HepG2 (cell line): ENCODE measurements around the gene FITM1. TPM values are rescaled to one million over a fixed set of nuclear protein-coding genes. Genes with fewer than 3 reads are reported as not detected.

Source experiments
- AKAP8 ChIP-seq: sonication (generic); formaldehyde crosslinking; IDR thresholded peaks from 2 replicates; pipeline ENCODE4 v1.5.1; 2020; ENCODE audit warnings: mild to moderate bottlenecking, missing genetic modification reagents
- ATF2 ChIP-seq: sonication (generic); formaldehyde crosslinking; IDR thresholded peaks from 2 replicates; pipeline ENCODE4 v1.4.0; 2020; ENCODE audit warnings: missing genetic modification reagents
- CREB1 ChIP-seq, 2 experiments: fragments of 450-650 bp in 1 of 2; IDR thresholded peaks; 2 replicates each; pipeline ENCODE4 v1.6.1; 2016 to 2017; ENCODE audit warnings: control low read depth in 1 of 2, mild to moderate bottlenecking in 1 of 2, missing compliant biosample characterization in 1 of 2, missing genetic modification characterization in 1 of 2
- EED ChIP-seq: sonication (generic); formaldehyde crosslinking; IDR thresholded peaks from 2 replicates; pipeline ENCODE4 v1.5.0; 2020; ENCODE audit warnings: mild to moderate bottlenecking, missing genetic modification reagents
- ETS1 ChIP-seq: sonication (generic); formaldehyde crosslinking; IDR thresholded peaks from 2 replicates; pipeline ENCODE4 v1.4.0; 2020; ENCODE audit warnings: missing genetic modification reagents
- ETV5 ChIP-seq: IDR thresholded peaks from 2 replicates; pipeline ENCODE4 v1.6.1; 2018; ENCODE audit warnings: missing biosample characterization, missing genetic modification reagents, inconsistent platforms, borderline replicate concordance
- FOXO1 ChIP-seq: sonication (generic); formaldehyde crosslinking; IDR thresholded peaks from 2 replicates; pipeline ENCODE4 v1.4.0; 2020; ENCODE audit warnings: missing genetic modification reagents
- GATA4 ChIP-seq: sonication (generic); IDR thresholded peaks from 2 replicates; pipeline ENCODE4 v1.6.1; 2016; ENCODE audit warnings: antibody characterized with exemption, low read depth, borderline replicate concordance
- RBM22 ChIP-seq: fragments of 200-400 bp; formaldehyde crosslinking; optimal IDR thresholded peaks from 2 replicates; pipeline ENCODE3; 2017; ENCODE audit warnings: mild to moderate bottlenecking, low read length, moderate library complexity
- RFX5 ChIP-seq: IDR thresholded peaks from 2 replicates; pipeline ENCODE4 v1.6.1; 2011; ENCODE audit warnings: low read depth, low read length, improper control_type of control experiment
- RFXANK ChIP-seq: IDR thresholded peaks from 2 replicates; pipeline ENCODE4 v1.6.1; 2016
- SOX6 ChIP-seq, 2 experiments: fragments of 450-650 bp in 1 of 2; sonication (generic) in 1 of 2; formaldehyde crosslinking in 1 of 2; IDR thresholded peaks; 2 replicates each; pipeline versions ENCODE4 v1.4.0 to v1.6.1; 2017 to 2020; ENCODE audit warnings: antibody characterized with exemption in 1 of 2, mild to moderate bottlenecking in 1 of 2, missing genetic modification reagents in 1 of 2
- SSRP1 ChIP-seq: IDR thresholded peaks from 2 replicates; pipeline ENCODE4 v1.6.1; 2016; ENCODE audit warnings: control low read depth
- TBP ChIP-seq: sonication (generic); formaldehyde crosslinking; IDR thresholded peaks from 2 replicates; pipeline ENCODE4 v1.5.0; 2020; ENCODE audit warnings: missing genetic modification reagents
- WIZ ChIP-seq: sonication (generic); formaldehyde crosslinking; IDR thresholded peaks from 2 replicates; pipeline ENCODE4 v1.5.1; 2020; ENCODE audit warnings: mild to moderate bottlenecking, missing genetic modification reagents
- ZBTB3 ChIP-seq: sonication (generic); formaldehyde crosslinking; IDR thresholded peaks from 2 replicates; pipeline ENCODE4 v1.4.0; 2020; ENCODE audit warnings: low read depth, mild to moderate bottlenecking, moderate library complexity, missing genetic modification reagents, borderline replicate concordance
- ZC3H13 ChIP-seq: sonication (generic); formaldehyde crosslinking; IDR thresholded peaks from 2 replicates; pipeline ENCODE4 v1.8.1; 2023; ENCODE audit warnings: mild to moderate bottlenecking, missing genetic modification reagents, moderate library complexity
- ZIK1 ChIP-seq: sonication (generic); formaldehyde crosslinking; IDR thresholded peaks from 2 replicates; pipeline ENCODE4 v1.5.0; 2020; ENCODE audit warnings: mild to moderate bottlenecking, low read depth, missing genetic modification reagents, borderline replicate concordance
- ZNF343 ChIP-seq: sonication (generic); formaldehyde crosslinking; IDR thresholded peaks from 2 replicates; pipeline ENCODE4 v1.4.0; 2020; ENCODE audit warnings: mild to moderate bottlenecking, missing genetic modification reagents
- ZNF367 ChIP-seq: sonication (generic); formaldehyde crosslinking; IDR thresholded peaks from 2 replicates; pipeline ENCODE4 v1.4.0; 2020; ENCODE audit warnings: missing genetic modification reagents, borderline replicate concordance
- ZNF441 ChIP-seq: sonication (generic); formaldehyde crosslinking; IDR thresholded peaks from 2 replicates; pipeline ENCODE4 v1.7.0; 2021; ENCODE audit warnings: missing genetic modification reagents, borderline replicate concordance
- ZNF747 ChIP-seq: sonication (generic); formaldehyde crosslinking; IDR thresholded peaks from 2 replicates; pipeline ENCODE4 v1.8.1; 2023; ENCODE audit warnings: missing genetic modification reagents, mild to moderate bottlenecking, borderline replicate concordance
- ZSCAN9 ChIP-seq: IDR thresholded peaks from 2 replicates; pipeline ENCODE4 v1.6.1; 2016; ENCODE audit warnings: borderline replicate concordance
- ZUFSP ChIP-seq: sonication (generic); formaldehyde crosslinking; IDR thresholded peaks from 2 replicates; pipeline ENCODE4 v1.9.0; 2021; ENCODE audit warnings: missing genetic modification reagents, mild to moderate bottlenecking, borderline replicate concordance
- polyA plus RNA-seq, 8 experiments: library from polyadenylated mRNA; depleted of rRNA in 3 of 8; stranded (reverse) in 7 of 8; unstranded in 1 of 8; fragments of >200 nt; fragmentation: Illumina TruSeq in 4 of 8; extraction: Trizol in 4 of 8; gene quantifications; 2 replicates each; pipeline versions ENCODE4 v1.2.1 to v1.2.3, GENCODE V29; 2011 to 2016; ENCODE audit warnings: low read depth in 4 of 8, missing spikeins in 1 of 8, mixed read lengths in 1 of 8; ENCODE audit not compliant: insufficient read depth in 1 of 8
- total RNA-seq, 5 experiments: library from RNA; depleted of rRNA; stranded (reverse); fragments of >200 nt; fragmentation: Illumina TruSeq; extraction: Trizol; gene quantifications; 2 replicates each; pipeline ENCODE4 v1.2.3, GENCODE V29; 2016; ENCODE audit warnings: low read depth in 1 of 5

FITM1 gene
- total and polyA plus RNA-seq, 2 of the 13 experiments (the other 11 are each of a cell fraction or from before 2014, with no cell fraction given), result 2.7 to 5.8 TPM

- TF ChIP-seq ZUFSP (CRISPR knock-in tag) (no peak), RFX5 (no peak), ZSCAN9 (CRISPR knock-in tag) (no peak), EED (0 out of 2 replicates have a peak, but pooled peaks have one; percentile 22), ZNF441 (CRISPR knock-in tag) (no peak), FOXO1 (CRISPR knock-in tag) (0 out of 2 replicates have a peak, but pooled peaks have one; percentile 31), ZNF343 (CRISPR knock-in tag) (0 out of 2 replicates have a peak, but pooled peaks have one; percentile 65), ATF2 (CRISPR knock-in tag) (peak; percentile 70; the same call in 1 of the 2 replicates), GATA4 (no peak), ETS1 (CRISPR knock-in tag) (no peak), SSRP1 (CRISPR knock-in tag) (peak; percentile 97), ETV5 (CRISPR knock-in tag) (peak; percentile 11; the same call in 1 of the 2 replicates), CREB1 (IDR thresholded peaks at IDR 0.05) (no peak), CREB1 (CRISPR knock-in tag; IDR thresholded peaks at IDR 0.05) (no peak), ZC3H13 (CRISPR knock-in tag) (no peak), ZBTB3 (CRISPR knock-in tag) (no peak), TBP (CRISPR knock-in tag) (0 out of 2 replicates have a peak, but pooled peaks have one; percentile 69), WIZ (peak; percentile 24; the same call in 1 of the 2 replicates), ZNF367 (CRISPR knock-in tag) (no peak), RFXANK (no peak), RBM22 (peak; percentile 96), ZIK1 (CRISPR knock-in tag) (peak; percentile 80; the same call in 1 of the 2 replicates), SOX6 (IDR thresholded peaks at IDR 0.05) (no peak), SOX6 (CRISPR knock-in tag; IDR thresholded peaks at IDR 0.05) (peak; percentile 42; the same call in 1 of the 2 replicates), ZNF747 (CRISPR knock-in tag) (peak; percentile 51; the same call in 1 of the 2 replicates), AKAP8 (CRISPR knock-in tag) (peak; percentile 87; the same call in 1 of the 2 replicates)
These were observed 33.8 kb upstream of the FITM1 start (continued) for GRCh38 chr14:24096545-24097181.
